Measurements from ENCODE around the gene LTBP1. TPM values are rescaled to one million over a fixed set of nuclear protein-coding genes. Genes with fewer than 3 reads are reported as not detected.
"Not testable (repeated sequence)": the region's sequence is repeated elsewhere in the genome, so short reads cannot be mapped to it uniquely, and the experiment has no call there.

LTBP1 gene
- total RNA-seq, 2 donors from 2014 or later = 2.2 to 33.8 TPM

- H3K27ac Mint-ChIP-seq = no peak overlapping the region
- no peak for ATAC-seq
- H3K36me3 Mint-ChIP-seq (ENCODE audit: low read depth) = no peaks in the 10 kb centered on the region
- no peaks in the 10 kb centered on the region for H3K9me3 ChIP-seq (ENCODE audit: control insufficient read depth, low read length, poor library complexity, severe bottlenecking)
- no peak for DNase-seq
- peaks cover 10% of the 10 kb centered on the region for H3K27me3 Mint-ChIP-seq
- no peak overlapping the region for H3K4me3 Mint-ChIP-seq
- no peaks in the 10 kb centered on the region for H3K4me1 Mint-ChIP-seq
These were observed 278.6 kb downstream of the LTBP1 start for GRCh38 chr2:33225350-33225749.

GRCh38 chr2:33226546-33226945 is 279.8 kb downstream of the LTBP1 start:
- Mint-ChIP-seq H3K27me3 (peaks cover 16% of the 10 kb centered on the region), H3K36me3 (ENCODE audit: low read depth) (peaks cover 1% of the 10 kb centered on the region), H3K4me1 (no peaks in the 10 kb centered on the region), H3K4me3 (no peak overlapping the region), H3K27ac (no peak overlapping the region)
- ATAC-seq (no peak), DNase-seq (no peak)
- no peaks in the 10 kb centered on the region for H3K9me3 ChIP-seq (ENCODE audit: control insufficient read depth, low read length, poor library complexity, severe bottlenecking)

DNA sequence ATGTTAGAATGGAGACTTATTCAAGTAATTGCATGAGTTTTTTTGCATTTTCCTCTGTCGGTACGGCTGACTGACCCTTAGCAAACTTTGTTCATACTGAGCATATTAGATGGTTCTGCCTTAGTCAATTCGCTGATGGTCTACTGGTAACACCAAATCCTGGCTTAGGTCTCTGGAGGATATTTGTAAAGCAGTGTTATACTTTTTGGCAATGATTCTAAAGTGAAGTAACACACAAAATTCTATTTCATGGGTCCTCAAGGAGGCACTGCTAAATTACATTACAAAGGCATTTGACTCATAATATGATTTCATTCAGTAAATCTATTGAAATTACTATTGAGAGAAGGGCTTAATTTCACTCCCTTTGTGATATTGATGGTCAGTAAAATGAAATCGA is 282.9 kb downstream of the LTBP1 start:
- peaks cover 24% of the 10 kb centered on the region for H3K27me3 Mint-ChIP-seq
- peaks cover 2% of the 10 kb centered on the region for H3K36me3 Mint-ChIP-seq (ENCODE audit: low read depth)
- H3K4me3 Mint-ChIP-seq = no peak overlapping the region
- DNase-seq (no peak), ATAC-seq (no peak)
- no peaks in the 10 kb centered on the region for H3K9me3 ChIP-seq (ENCODE audit: control insufficient read depth, low read length, poor library complexity, severe bottlenecking)
- no peaks in the 10 kb centered on the region for H3K4me1 Mint-ChIP-seq
- H3K27ac Mint-ChIP-seq = no peak overlapping the region

GRCh38 chr2:33230195-33230594 is 283.4 kb downstream of the LTBP1 start:
- ATAC-seq = no peak
- no peaks in the 10 kb centered on the region for H3K9me3 ChIP-seq (ENCODE audit: control insufficient read depth, low read length, poor library complexity, severe bottlenecking)
- no peak overlapping the region for H3K27ac Mint-ChIP-seq

DNA sequence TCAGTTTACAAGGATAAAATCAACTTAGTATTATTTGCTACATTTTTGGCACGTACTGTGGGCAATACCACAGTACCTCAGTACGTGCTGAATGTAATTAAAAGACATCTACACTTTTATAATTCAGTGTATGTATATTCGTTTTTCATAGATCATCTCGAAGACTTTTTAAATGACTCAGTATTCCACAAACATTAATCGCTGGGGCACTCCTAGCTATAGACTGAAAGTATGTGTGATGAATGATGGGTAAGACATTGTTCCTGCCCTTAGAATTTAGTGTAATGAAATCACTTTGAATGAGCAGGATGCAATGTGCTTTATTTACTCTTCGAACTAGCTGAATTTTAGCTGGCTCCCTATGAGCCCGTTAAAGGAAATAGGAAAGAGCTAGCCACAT is 284.1 kb downstream of the LTBP1 start:
- Mint-ChIP-seq H3K4me1 (no peaks in the 10 kb centered on the region), H3K4me3 (no peak overlapping the region), H3K36me3 (ENCODE audit: low read depth) (peaks cover 2% of the 10 kb centered on the region), H3K27me3 (peaks cover 21% of the 10 kb centered on the region), H3K27ac (no peak overlapping the region)
- ATAC-seq = no peak
- H3K9me3 ChIP-seq (ENCODE audit: control insufficient read depth, low read length, poor library complexity, severe bottlenecking) = no peaks in the 10 kb centered on the region
- DNase-seq = no peak

More at GRCh38 chr2:33230195-33230594, 283.4 kb downstream of the LTBP1 start:
- no peaks in the 10 kb centered on the region for H3K4me1 Mint-ChIP-seq
- no peak overlapping the region for H3K4me3 Mint-ChIP-seq
- no peak for DNase-seq
- H3K27me3 Mint-ChIP-seq = peaks cover 24% of the 10 kb centered on the region
- H3K36me3 Mint-ChIP-seq (ENCODE audit: low read depth) = peaks cover 2% of the 10 kb centered on the region

GRCh38 chr2:33235559-33235958 is 288.8 kb downstream of the LTBP1 start:
- H3K4me3 Mint-ChIP-seq; H3K27ac Mint-ChIP-seq; DNase-seq; H3K9me3 ChIP-seq (ENCODE audit: control insufficient read depth, low read length, poor library complexity, severe bottlenecking); ATAC-seq; H3K4me1 Mint-ChIP-seq; H3K36me3 Mint-ChIP-seq (ENCODE audit: low read depth): not testable (repeated sequence)
- H3K27me3 Mint-ChIP-seq = peaks cover 12% of the 10 kb centered on the region

- Mint-ChIP-seq H3K36me3 (ENCODE audit: low read depth) (no peaks in the 10 kb centered on the region), H3K4me3 (no peak overlapping the region), H3K4me1 (no peaks in the 10 kb centered on the region), H3K27me3 (peaks cover 6% of the 10 kb centered on the region), H3K27ac (no peak overlapping the region)
- DNase-seq (no peak), ATAC-seq (no peak)
- H3K9me3 ChIP-seq (ENCODE audit: control insufficient read depth, low read length, poor library complexity, severe bottlenecking) = no peaks in the 10 kb centered on the region
These were observed 290.0 kb downstream of the LTBP1 start for GRCh38 chr2:33236482-33237385.

GRCh38 chr2:33238111-33238510 is 291.4 kb downstream of the LTBP1 start:
- H3K36me3 Mint-ChIP-seq (ENCODE audit: low read depth) = no peaks in the 10 kb centered on the region
- H3K9me3 ChIP-seq (ENCODE audit: control insufficient read depth, low read length, poor library complexity, severe bottlenecking) = no peaks in the 10 kb centered on the region
- DNase-seq = no peak
- no peaks in the 10 kb centered on the region for H3K27me3 Mint-ChIP-seq
- ATAC-seq = no peak
- H3K4me1 Mint-ChIP-seq = no peaks in the 10 kb centered on the region
- H3K4me3 Mint-ChIP-seq = no peak overlapping the region
- no peak overlapping the region for H3K27ac Mint-ChIP-seq

GRCh38 chr2:33240178-33240577 is 293.4 kb downstream of the LTBP1 start:
- H3K9me3 ChIP-seq (ENCODE audit: control insufficient read depth, low read length, poor library complexity, severe bottlenecking) = no peaks in the 10 kb centered on the region
- ATAC-seq (no peak), DNase-seq (no peak)
- Mint-ChIP-seq H3K4me1 (no peaks in the 10 kb centered on the region), H3K4me3 (no peak overlapping the region), H3K27ac (no peak overlapping the region), H3K27me3 (no peaks in the 10 kb centered on the region), H3K36me3 (ENCODE audit: low read depth) (no peaks in the 10 kb centered on the region)

- Mint-ChIP-seq H3K36me3 (ENCODE audit: low read depth) (no peaks in the 10 kb centered on the region), H3K4me3 (no peak overlapping the region), H3K27ac (no peak overlapping the region), H3K4me1 (peaks cover under 1% of the 10 kb centered on the region), H3K27me3 (no peaks in the 10 kb centered on the region)
- DNase-seq (no peak), ATAC-seq (no peak)
- no peaks in the 10 kb centered on the region for H3K9me3 ChIP-seq (ENCODE audit: control insufficient read depth, low read length, poor library complexity, severe bottlenecking)
These were observed 294.3 kb downstream of the LTBP1 start for GRCh38 chr2:33241072-33241471.

DNA sequence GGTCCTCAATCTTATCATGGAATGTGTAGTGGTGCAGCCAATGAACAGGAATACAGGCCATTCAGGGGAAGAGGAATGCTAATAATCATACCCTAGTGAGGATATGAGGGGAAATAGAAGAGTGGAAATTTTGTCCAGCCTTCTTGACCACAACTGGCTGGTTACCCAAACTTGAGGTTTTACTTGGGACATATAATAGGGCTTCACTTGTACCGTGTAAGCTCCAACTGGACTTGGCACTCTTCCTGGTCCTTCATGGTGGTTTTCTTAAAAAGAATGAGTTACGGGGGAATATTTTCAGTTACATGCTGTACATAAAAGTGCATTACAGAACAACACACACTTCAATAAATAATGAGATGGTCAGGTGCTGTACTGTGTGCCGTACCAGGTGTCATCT is 294.8 kb downstream of the LTBP1 start:
- H3K27me3 Mint-ChIP-seq = no peaks in the 10 kb centered on the region
- peaks cover 2% of the 10 kb centered on the region for H3K4me1 Mint-ChIP-seq
- no peak overlapping the region for H3K27ac Mint-ChIP-seq

DNA sequence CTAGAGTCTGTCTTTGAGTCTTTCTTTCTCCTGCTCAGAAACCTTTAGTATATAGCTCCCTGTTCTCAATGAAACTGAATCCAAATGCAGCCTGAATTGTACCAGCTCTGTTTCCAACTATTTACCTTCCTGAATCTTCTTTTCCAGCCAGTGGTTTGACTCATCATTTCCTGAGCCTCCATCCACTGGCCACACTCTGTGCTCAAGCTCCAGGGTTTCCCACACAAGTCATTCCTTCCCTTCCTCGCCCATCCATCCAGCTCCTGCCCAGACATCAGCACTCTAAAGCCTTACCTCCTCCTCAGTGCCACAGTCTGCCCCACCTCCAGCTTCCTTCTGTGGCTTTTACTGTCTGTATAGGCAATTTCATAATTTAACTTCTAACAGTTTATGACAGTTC is 296.1 kb downstream of the LTBP1 start:
- Mint-ChIP-seq H3K4me1 (peaks cover 2% of the 10 kb centered on the region), H3K27me3 (peaks cover 2% of the 10 kb centered on the region), H3K36me3 (ENCODE audit: low read depth) (no peaks in the 10 kb centered on the region), H3K27ac (no peak overlapping the region), H3K4me3 (no peak overlapping the region)
- ATAC-seq (no peak), DNase-seq (no peak)
- no peaks in the 10 kb centered on the region for H3K9me3 ChIP-seq (ENCODE audit: control insufficient read depth, low read length, poor library complexity, severe bottlenecking)

More for the DNA sequence above, 294.8 kb downstream of the LTBP1 start:
- no peaks in the 10 kb centered on the region for H3K36me3 Mint-ChIP-seq (ENCODE audit: low read depth)
- no peaks in the 10 kb centered on the region for H3K9me3 ChIP-seq (ENCODE audit: control insufficient read depth, low read length, poor library complexity, severe bottlenecking)
- no peak for ATAC-seq
- no peak for DNase-seq
- H3K4me3 Mint-ChIP-seq = no peak overlapping the region

- no peaks in the 10 kb centered on the region for H3K36me3 Mint-ChIP-seq (ENCODE audit: low read depth)
- ATAC-seq (no peak), DNase-seq (no peak)
- H3K4me3 Mint-ChIP-seq = no peak overlapping the region
- H3K9me3 ChIP-seq (ENCODE audit: control insufficient read depth, low read length, poor library complexity, severe bottlenecking) = no peaks in the 10 kb centered on the region
- H3K4me1 Mint-ChIP-seq = peaks cover 2% of the 10 kb centered on the region
- no peak overlapping the region for H3K27ac Mint-ChIP-seq
- H3K27me3 Mint-ChIP-seq = peaks cover 6% of the 10 kb centered on the region
These were observed 299.7 kb downstream of the LTBP1 start for GRCh38 chr2:33246432-33246831.

DNA sequence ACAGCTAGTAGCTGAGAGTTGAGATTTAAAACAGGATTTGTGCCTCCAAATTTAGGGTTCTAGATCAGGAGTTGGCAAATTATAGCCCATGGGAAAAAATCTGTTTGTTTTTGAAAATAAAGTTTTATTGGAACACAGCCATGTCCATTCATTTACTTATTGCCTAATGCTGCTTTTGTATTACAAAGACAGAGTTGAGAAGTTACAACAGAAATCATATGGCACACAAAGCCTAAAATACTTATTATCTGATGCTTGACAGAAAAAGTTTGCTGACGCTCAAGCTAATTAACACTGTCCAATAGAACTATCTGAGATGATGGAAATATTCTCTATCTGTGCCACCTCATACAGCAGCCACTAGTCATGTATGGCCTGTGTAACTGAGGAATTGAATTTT is 300.6 kb downstream of the LTBP1 start:
- Mint-ChIP-seq H3K4me3 (no peak overlapping the region), H3K4me1 (peaks cover 2% of the 10 kb centered on the region), H3K27ac (no peak overlapping the region), H3K27me3 (peaks cover 6% of the 10 kb centered on the region), H3K36me3 (ENCODE audit: low read depth) (no peaks in the 10 kb centered on the region)
- DNase-seq = no peak
- H3K9me3 ChIP-seq (ENCODE audit: control insufficient read depth, low read length, poor library complexity, severe bottlenecking) = no peaks in the 10 kb centered on the region
- ATAC-seq = no peak
